Spleen (tissue), 7 donors: ENCODE data around the gene ZNF91.

ENCODE experiments used
- POLR2AphosphoS5 ChIP-seq, 3 donors: sonication (generic); formaldehyde crosslinking; IDR thresholded peaks; one replicate each; pipeline ENCODE4 v1.5.1; 2017; ENCODE audit warnings: antibody characterized with exemption in 3 of 3
- TF ChIP-seq, protein P1 (sequence below), 11 experiments: fragments of 200-600 bp in 7 of 11; fragments of 450-650 bp in 4 of 11; sonication (generic) in 4 of 11; IDR thresholded peaks in 8 of 11; conservative IDR thresholded peaks in 3 of 11; 1 replicate in 7 of 11; 2 replicates in 4 of 11; pipeline versions ENCODE4 v1.4.0 to v1.8.0; 2016 to 2021; ENCODE audit warnings: antibody characterized with exemption in 11 of 11, inconsistent platforms in 4 of 11, mild to moderate bottlenecking in 1 of 11
- donor health status: DM: no; HTN: no; CAD: no; lungs with moderate emphysema.
- donor health status: DM: no; HTN: no; CAD: no.
- donor health status: DM: no; HTN: no; CAD: no.

GRCh38 chr19:23328211-23328610, 67.1 kb downstream of the ZNF91 start:
- TF ChIP-seq POLR2AphosphoS5 (IDR thresholded peaks at IDR 0.05), result no peak
- TF ChIP-seq, protein P1, sequence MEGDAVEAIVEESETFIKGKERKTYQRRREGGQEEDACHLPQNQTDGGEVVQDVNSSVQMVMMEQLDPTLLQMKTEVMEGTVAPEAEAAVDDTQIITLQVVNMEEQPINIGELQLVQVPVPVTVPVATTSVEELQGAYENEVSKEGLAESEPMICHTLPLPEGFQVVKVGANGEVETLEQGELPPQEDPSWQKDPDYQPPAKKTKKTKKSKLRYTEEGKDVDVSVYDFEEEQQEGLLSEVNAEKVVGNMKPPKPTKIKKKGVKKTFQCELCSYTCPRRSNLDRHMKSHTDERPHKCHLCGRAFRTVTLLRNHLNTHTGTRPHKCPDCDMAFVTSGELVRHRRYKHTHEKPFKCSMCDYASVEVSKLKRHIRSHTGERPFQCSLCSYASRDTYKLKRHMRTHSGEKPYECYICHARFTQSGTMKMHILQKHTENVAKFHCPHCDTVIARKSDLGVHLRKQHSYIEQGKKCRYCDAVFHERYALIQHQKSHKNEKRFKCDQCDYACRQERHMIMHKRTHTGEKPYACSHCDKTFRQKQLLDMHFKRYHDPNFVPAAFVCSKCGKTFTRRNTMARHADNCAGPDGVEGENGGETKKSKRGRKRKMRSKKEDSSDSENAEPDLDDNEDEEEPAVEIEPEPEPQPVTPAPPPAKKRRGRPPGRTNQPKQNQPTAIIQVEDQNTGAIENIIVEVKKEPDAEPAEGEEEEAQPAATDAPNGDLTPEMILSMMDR (IDR thresholded peaks at IDR 0.05 in 8 of 11, conservative IDR thresholded peaks at IDR 0.05 in 3 of 11), result no peak
